Pancreas (tissue), 10 donors: ENCODE measurements around the gene PSMD2. TPM values are rescaled to one million over a fixed set of nuclear protein-coding genes. Genes with fewer than 3 reads are reported as not detected.
A peak's percentile ranks its signal among the peaks of the same experiment; 100 is the strongest.

ENCODE experiments used
- ATAC-seq, 4 donors: fragments of 200-7000 bp; cut with Tn5 transposase; one replicate each; pipeline versions ENCODE4 v1.8.0 to v1.9.1; 2020; ENCODE audit warnings: mild to moderate bottlenecking in 4 of 4, moderate library complexity in 4 of 4
- DNase-seq, 6 donors: peaks; one replicate each; pipeline ENCODE4 v3.0.0-alpha.2; 2020
- FAIRE-seq: peaks from 2 replicates; lab custom pipeline; 2012; peaks lifted over from hg19 to GRCh38; lab: Jason Lieb, UNC
- H3K27ac ChIP-seq, 4 donors: fragments of 200-600 bp; sonication (generic); 1 replicate in 3 of 4; 2 replicates in 1 of 4; pipeline versions ENCODE4 v1.5.0 to v1.8.0; 2020
- H3K27me3 ChIP-seq, 4 donors: fragments of 200-600 bp; one replicate each; pipeline ENCODE4 v1.8.0; 2021
- H3K36me3 ChIP-seq, 3 donors: fragments of 200-600 bp; sonication (generic) in 1 of 3; one replicate each; pipeline versions ENCODE4 v1.5.0 to v1.8.0; 2020 to 2021
- H3K4me1 ChIP-seq, 3 donors: fragments of 200-600 bp; one replicate each; pipeline ENCODE4 v1.8.0; 2021
- H3K4me3 ChIP-seq, 4 donors: fragments of 200-600 bp; sonication (generic) in 2 of 4; one replicate each; pipeline versions ENCODE4 v1.5.0 to v1.8.0; 2020 to 2021
- H3K9me3 ChIP-seq, 4 donors: fragments of 200-600 bp; one replicate each; pipeline ENCODE4 v1.8.0; 2021
- CTCF ChIP-seq, 4 donors: fragments of 200-600 bp; sonication (generic) in 3 of 4; IDR thresholded peaks; one replicate each; pipeline versions ENCODE4 v1.5.0 to v1.8.0; 2021; ENCODE audit warnings: antibody characterized with exemption in 4 of 4
- WGBS, 2 donors: extraction: QIAGEN DNeasy Blood & Tissue Kit; methylation state at CpG; one replicate each; pipeline ENCODE4 v1.1.7; 2013; 5-methylcytosine and 5-hydroxymethylcytosine counted together
- intact Hi-C, 3 donors: fragments of 100-400 bp; cut with DNase I; formaldehyde crosslinking; loops; one replicate each; pipeline versions ENCODE4 v1.11.1 to v1.14.2; 2022
- polyA plus RNA-seq, 2 donors: library from polyadenylated mRNA; stranded (reverse); fragments of 200-250 nt; gene quantifications; one replicate each; pipeline ENCODE4 v1.2.3, GENCODE V29; 2013
- total RNA-seq, 6 donors: library from RNA; stranded (reverse); fragmentation: NEBNext Ultra II Directional in 4 of 6; extraction: Animal tissue kit (Norgen Biotek cat#: 25700) in 4 of 6; gene quantifications; one replicate each; pipeline versions ENCODE4 v1.2.1 to v1.2.4, GENCODE V29; 2021 to 2023
- donor health status: healthy with polysubstance abuse.
- donor health status: DM: no; HTN: no; CAD: no; lungs with moderate emphysema.
- donor health status: DM: no; HTN: no; CAD: no.
- donor health status: control.
- donor health status: control.
- donor health status: Bipolar disorder and iron deficiency.
- donor health status: DM: yes; HTN: yes; CAD: no.
- donor health status: DM: no; HTN: no; CAD: no.
- donor health status: DM: no; HTN: no; CAD: no.
- donor health status: DM: yes; HTN: yes; CAD: no.

The PSMD2 gene
- total and polyA plus RNA-seq, 8 donors: 38.4 to 89.6 (median 54.1) TPM

GRCh38 chr3:184257083-184257915 is 41.7 kb upstream of the PSMD2 start:
- FAIRE-seq (no peak), ATAC-seq (no peak), DNase-seq (no peak)
- H3K9me3 ChIP-seq: no peaks in the 10 kb centered on the region
- no peaks in the 10 kb centered on the region for H3K36me3 ChIP-seq
- no peak overlapping the region for H3K27ac ChIP-seq
- no peaks in the 10 kb centered on the region for H3K27me3 ChIP-seq
- 90 to 96% methylated on average over 23 of the region's 23 CpGs for WGBS, 2 donors
- H3K4me1 ChIP-seq: no peaks in the 10 kb centered on the region
- no peak overlapping the region for H3K4me3 ChIP-seq
- no peak for TF ChIP-seq CTCF (IDR thresholded peaks at IDR 0.05)
- intact Hi-C loops: no loop called here

- WGBS, 2 donors: 85 to 86% methylated on average over 5 of the region's 5 CpGs
- Histone ChIP-seq H3K4me1 (no peaks in the 10 kb centered on the region), H3K27me3 (no peaks in the 10 kb centered on the region), H3K4me3 (no peak overlapping the region), H3K9me3 (no peaks in the 10 kb centered on the region), H3K36me3 (no peaks in the 10 kb centered on the region), H3K27ac (no peak overlapping the region)
- FAIRE-seq (no peak), DNase-seq (peak in 1 of 6 donors; percentile 51), ATAC-seq (no peak)
- no peak for TF ChIP-seq CTCF (IDR thresholded peaks at IDR 0.05)
- intact Hi-C loops: no loop called here
Observed at GRCh38 chr3:184258926-184259325, 40.1 kb upstream of the PSMD2 start.

GRCh38 chr3:184259396-184259877 is 39.6 kb upstream of the PSMD2 start:
- no peaks in the 10 kb centered on the region for H3K4me1 ChIP-seq
- intact Hi-C loops: no loop called here
- no peak overlapping the region for H3K27ac ChIP-seq
- FAIRE-seq (no peak), ATAC-seq (no peak), DNase-seq (peak in 2 of 6 donors; percentile 45 to 73)
- 16% methylated on average over 21 to 28 of the region's 28 CpGs for WGBS, 2 donors
- no peaks in the 10 kb centered on the region for H3K9me3 ChIP-seq
- H3K36me3 ChIP-seq: no peaks in the 10 kb centered on the region
- H3K27me3 ChIP-seq: no peaks in the 10 kb centered on the region
- peak overlapping the region in 2 of 4 donors; percentile 69 to 78 for H3K4me3 ChIP-seq
- no peak for TF ChIP-seq CTCF (IDR thresholded peaks at IDR 0.05)

GRCh38 chr3:184259878-184260723 is 38.9 kb upstream of the PSMD2 start:
- peak overlapping the region; percentile 31 to 78 (median 61) for H3K4me3 ChIP-seq
- no peak for TF ChIP-seq CTCF (IDR thresholded peaks at IDR 0.05)
- DNase-seq (peak; percentile 38 to 87 (median 60)), FAIRE-seq (no peak), ATAC-seq (peak; percentile 7 to 34 (median 12))
- no peaks in the 10 kb centered on the region for H3K9me3 ChIP-seq
- H3K27ac ChIP-seq: peak overlapping the region; percentile 49 to 70 (median 59)
- no peaks in the 10 kb centered on the region for H3K27me3 ChIP-seq
- WGBS, 2 donors: 1% methylated on average over 47 to 91 of the region's 91 CpGs
- no peaks in the 10 kb centered on the region for H3K36me3 ChIP-seq
- no peaks in the 10 kb centered on the region for H3K4me1 ChIP-seq
- intact Hi-C loops: no loop called here
